ENCODE data around the gene SLC35F6. TPM values are rescaled to one million over a fixed set of nuclear protein-coding genes. Genes with fewer than 3 reads are reported as not detected.
A peak's percentile ranks its signal among the peaks of the same experiment; 100 is the strongest.

Gene SLC35F6
- total and polyA plus RNA-seq, 9 of the 15 experiments (the other 6 are each of a cell fraction or from before 2014, with no cell fraction given) = 11.9 to 47.3 (median 22.5) TPM

DNA sequence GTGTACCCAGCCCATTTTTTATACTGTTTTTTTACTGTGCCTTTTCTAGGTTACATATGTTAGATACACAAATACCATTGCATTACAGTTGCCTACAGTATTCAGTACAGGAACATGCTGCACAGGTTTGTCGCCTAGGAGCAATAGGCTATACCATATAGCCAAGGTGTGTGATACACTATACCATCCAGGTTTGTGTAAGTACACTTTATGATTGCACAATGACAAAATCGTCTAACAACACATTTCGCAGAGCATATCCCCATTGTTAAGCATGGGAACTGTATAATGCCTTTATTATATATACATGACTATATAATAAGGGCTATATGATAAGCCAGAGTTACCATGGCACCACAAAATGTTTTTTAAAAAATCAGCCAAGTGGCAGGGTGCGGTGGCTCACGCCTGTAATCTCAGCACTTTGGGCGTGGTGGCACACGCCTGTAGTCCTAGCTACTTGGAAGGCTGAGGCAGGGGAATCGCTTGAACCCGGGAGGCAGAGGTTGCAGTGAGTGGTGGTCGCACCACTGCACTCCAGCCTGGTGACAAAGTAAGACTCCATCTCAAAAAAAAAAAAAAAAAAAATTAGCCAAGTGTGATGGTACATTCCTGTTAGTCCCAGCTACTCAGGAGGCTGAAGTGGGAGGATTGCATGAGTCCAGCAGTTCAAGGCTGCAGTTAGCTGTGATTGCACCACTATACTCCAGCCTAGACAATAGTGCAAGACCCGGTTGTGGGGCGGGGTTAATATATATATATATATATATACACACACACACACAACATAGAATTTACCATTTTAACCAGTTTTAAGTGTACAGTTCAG, 19.0 kb downstream of the SLC35F6 start (continued):
- TF ChIP-seq NR4A1 (CRISPR knock-in tag; IDR thresholded peaks at IDR 0.05) (no peak), NR4A1 (tag; IDR thresholded peaks at IDR 0.05) (no peak)

DNA sequence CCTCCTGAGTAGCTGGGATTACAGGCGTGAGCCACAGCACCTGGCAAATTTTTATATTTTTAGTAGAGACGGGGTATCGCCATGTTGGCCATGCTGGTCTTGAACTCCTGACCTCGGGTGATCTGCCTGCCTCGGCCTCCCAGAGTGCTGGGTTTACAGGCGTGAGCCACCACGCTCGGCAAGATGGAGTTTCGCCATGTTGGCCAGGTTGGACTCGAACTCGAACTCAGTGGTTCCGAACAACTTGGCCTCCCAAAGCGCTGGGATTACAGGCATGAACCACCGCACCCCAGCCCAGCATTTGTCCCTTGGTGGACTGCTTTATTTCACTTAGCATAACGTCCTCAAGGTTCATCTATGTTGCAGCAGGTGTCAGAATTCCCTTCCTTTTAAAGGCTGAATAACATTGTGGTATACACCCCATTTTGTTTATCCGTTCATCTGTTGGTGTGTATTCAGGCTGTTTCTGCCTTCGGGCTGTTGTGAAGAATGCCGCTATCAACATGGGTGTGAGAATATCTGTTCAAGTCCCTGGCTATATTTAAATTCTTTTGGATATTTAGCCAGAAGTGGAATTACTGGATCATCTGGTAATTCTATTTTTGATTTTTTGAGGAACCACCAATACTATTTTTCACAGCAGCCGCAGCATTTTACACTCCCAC, 20.6 kb downstream of the SLC35F6 start:
- no peak overlapping the region for H3K4me3 ChIP-seq
- in situ Hi-C loops (cut with MboI) (no loop called here), intact Hi-C loops (cut with micrococcal nuclease) (no loop called here)
- TF ChIP-seq POLR2G (IDR thresholded peaks at IDR 0.05; ENCODE audit: low read depth, low read length) = peak; percentile 57
- TF ChIP-seq CREM (IDR thresholded peaks at IDR 0.05; ENCODE audit: low read depth) = no peak
- no peaks in the 10 kb centered on the region for H3K9me3 ChIP-seq (replicated peaks; ENCODE audit: control insufficient read depth, insufficient read depth, low read depth, low read length)
- FAIRE-seq (no peak), DNase-seq (ENCODE audit: extremely low read depth in 1 of 4, low spot score in 3 of 4) (no peak), ATAC-seq (no peak)
- peak overlapping the region; percentile 76; the same call in 2 of the 3 replicates for H3K27ac ChIP-seq (ENCODE audit: extremely low read depth, low read depth, low read length)
- BruUV-seq (replicated peaks) = no TSS peak
- peaks cover 38% of the 10 kb centered on the region for H3K79me2 ChIP-seq (ENCODE audit: control insufficient read depth, insufficient read depth, low read length)
- H3K27me3 ChIP-seq (ENCODE audit: control insufficient read depth in 2 of 2, insufficient read depth in 2 of 2, low read length in 2 of 2) = no peaks in the 10 kb centered on the region
- peak overlapping the region in 1 of 2 experiments; percentile 64; a peak in 1 of 4 replicates for H3K9ac ChIP-seq (ENCODE audit: insufficient read depth in 1 of 2, low read depth in 2 of 2, low read length in 2 of 2)
- peaks cover 12 to 21% of the 10 kb centered on the region in 2 experiments; a peak in 4 of 5 replicates for H3K4me1 ChIP-seq (replicated peaks in 1 of 2; ENCODE audit: control insufficient read depth in 2 of 2, insufficient read depth in 2 of 2, low read length in 2 of 2)
- 96% methylated on average over 19 of the region's 19 CpGs for WGBS (ENCODE audit: insufficient coverage, low coverage, missing lambda C conversion rate)
- peak overlapping the region; percentile 93 for H2AFZ ChIP-seq (ENCODE audit: low read depth, low read length)
- POLR2A ChIA-PET = no interaction called here
- peaks cover 39% of the 10 kb centered on the region for H3K36me3 ChIP-seq (ENCODE audit: control insufficient read depth, insufficient read depth, low read length)
- no peak overlapping the region for H3K4me2 ChIP-seq (ENCODE audit: insufficient read depth, low read length)
- no peaks in the 10 kb centered on the region for H3K9me1 ChIP-seq (ENCODE audit: control insufficient read depth, insufficient read depth, low read length)
- CTCF ChIA-PET (ENCODE audit: low intra/inter-chr PET ratio) = no interaction called here
- H4K20me1 ChIP-seq (replicated peaks; ENCODE audit: control insufficient read depth, insufficient read depth, low read length) = no peaks in the 10 kb centered on the region

Measured in K562 (cell line).